Nephron progenitor cell (in vitro differentiated cells): ENCODE results near the gene ACTBL2.
A peak's percentile ranks its signal among the peaks of the same experiment; 100 is the strongest.

Experiments used
- DNase-seq: peaks from one replicate; pipeline ENCODE4 v3.0.0; 2021
- H3K27ac Mint-ChIP-seq: 2 replicates; pipeline ENCODE4 v1.8.0; 2021; ENCODE audit warnings: mild to moderate bottlenecking, moderate library complexity, mixed read lengths
- H3K27me3 Mint-ChIP-seq: 2 replicates; pipeline ENCODE4 v1.8.0; 2021; ENCODE audit warnings: mild to moderate bottlenecking, low read depth, mixed read lengths; ENCODE audit not compliant: poor library complexity
- H3K36me3 Mint-ChIP-seq: 2 replicates; pipeline ENCODE4 v1.8.0; 2021; ENCODE audit warnings: low read depth, mixed read lengths
- H3K4me1 Mint-ChIP-seq: 2 replicates; pipeline ENCODE4 v1.8.0; 2021; ENCODE audit warnings: mixed read lengths
- H3K4me3 Mint-ChIP-seq: 2 replicates; pipeline ENCODE4 v1.8.0; 2021; ENCODE audit warnings: mild to moderate bottlenecking, moderate library complexity, mixed read lengths
- H3K9me3 Mint-ChIP-seq: 2 replicates; pipeline ENCODE4 v1.8.0; 2021; ENCODE audit warnings: mild to moderate bottlenecking, moderate library complexity, mixed read lengths
- CTCF ChIP-seq: fragments of 200-600 bp; sonication (generic); IDR thresholded peaks from 2 replicates; pipeline ENCODE4 v1.5.0; 2021; ENCODE audit warnings: antibody characterized with exemption

The ACTBL2 gene

GRCh38 chr5:57505272-57506200 is 22.9 kb upstream of the ACTBL2 start:
- H3K4me1 Mint-ChIP-seq = peaks cover 26% of the 10 kb centered on the region
- H3K4me3 Mint-ChIP-seq = no peak overlapping the region
- TF ChIP-seq CTCF = no peak
- H3K9me3 Mint-ChIP-seq = no peaks in the 10 kb centered on the region
- H3K27ac Mint-ChIP-seq = no peak overlapping the region
- H3K36me3 Mint-ChIP-seq = no peaks in the 10 kb centered on the region
- H3K27me3 Mint-ChIP-seq = no peaks in the 10 kb centered on the region
- no peak for DNase-seq

GRCh38 chr5:57504357-57504756 is 21.7 kb upstream of the ACTBL2 start:
- peaks cover 26% of the 10 kb centered on the region for H3K4me1 Mint-ChIP-seq

GRCh38 chr5:57503433-57503832 is 20.8 kb upstream of the ACTBL2 start:
- Mint-ChIP-seq H3K36me3 (no peaks in the 10 kb centered on the region), H3K27me3 (no peaks in the 10 kb centered on the region), H3K9me3 (no peaks in the 10 kb centered on the region), H3K27ac (peak overlapping the region; percentile 5), H3K4me1 (peaks cover 30% of the 10 kb centered on the region), H3K4me3 (no peak overlapping the region)
- no peak for TF ChIP-seq CTCF
- no peak for DNase-seq

More at GRCh38 chr5:57504357-57504756, 21.7 kb upstream of the ACTBL2 start:
- Mint-ChIP-seq H3K36me3 (no peaks in the 10 kb centered on the region), H3K4me3 (no peak overlapping the region), H3K27ac (no peak overlapping the region), H3K9me3 (no peaks in the 10 kb centered on the region), H3K27me3 (no peaks in the 10 kb centered on the region)
- TF ChIP-seq CTCF = no peak
- DNase-seq = no peak

GRCh38 chr5:57501414-57502201 is 19.0 kb upstream of the ACTBL2 start:
- peaks cover 3% of the 10 kb centered on the region for H3K9me3 Mint-ChIP-seq
- TF ChIP-seq CTCF = no peak
- peaks cover 30% of the 10 kb centered on the region for H3K4me1 Mint-ChIP-seq
- DNase-seq = no peak
- peaks cover 3% of the 10 kb centered on the region for H3K27me3 Mint-ChIP-seq
- no peak overlapping the region for H3K4me3 Mint-ChIP-seq
- H3K27ac Mint-ChIP-seq = peak overlapping the region; percentile 60
- no peaks in the 10 kb centered on the region for H3K36me3 Mint-ChIP-seq

- no peak overlapping the region for H3K4me3 Mint-ChIP-seq
Measured at GRCh38 chr5:57499262-57500050, 16.8 kb upstream of the ACTBL2 start.

More at GRCh38 chr5:57499262-57500050, 16.8 kb upstream of the ACTBL2 start:
- DNase-seq = peak; percentile 17
- Mint-ChIP-seq H3K27ac (no peak overlapping the region), H3K36me3 (no peaks in the 10 kb centered on the region), H3K4me1 (peaks cover 35% of the 10 kb centered on the region), H3K27me3 (peaks cover 3% of the 10 kb centered on the region), H3K9me3 (peaks cover 3% of the 10 kb centered on the region)
- TF ChIP-seq CTCF = peak; percentile 75
